Measurements from ENCODE around the gene ZFAND2A.

The ZFAND2A gene

DNA sequence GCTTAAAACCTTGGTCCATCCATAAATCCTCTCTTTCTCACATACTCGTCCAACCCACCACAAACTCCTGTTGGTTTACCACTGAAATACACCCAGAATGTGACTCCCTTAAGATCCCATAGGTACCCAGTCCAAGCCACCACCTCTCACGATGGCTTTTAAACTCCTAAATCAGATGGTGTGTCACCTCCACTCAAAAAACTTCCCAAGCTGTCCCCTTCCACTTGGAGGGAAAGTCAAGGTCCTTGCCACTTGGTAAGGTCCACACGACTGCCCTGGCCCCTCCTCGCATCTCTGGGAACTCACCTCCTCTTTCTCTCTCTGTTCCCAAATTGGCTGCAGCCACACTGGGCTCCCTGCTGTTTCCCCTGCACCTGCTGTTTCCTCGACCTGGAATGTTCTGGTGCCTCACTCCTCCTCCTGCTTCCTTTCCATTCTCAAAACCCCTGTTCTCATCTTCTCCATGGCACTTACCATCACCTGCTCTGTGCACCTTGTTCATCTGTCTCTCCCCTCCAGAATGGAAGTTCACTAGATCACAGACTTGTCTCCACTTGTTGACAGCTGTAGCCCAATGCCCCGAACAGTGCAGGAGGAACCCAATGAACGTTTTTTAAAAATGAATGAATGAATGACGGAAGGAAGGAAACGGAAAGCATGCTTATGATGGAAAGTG lies 23.0 kb downstream of the ZFAND2A start:
- Histone ChIP-seq H3K4me1 (peaks cover 4% of the 10 kb centered on the region), H3K9me3 (no peaks in the 10 kb centered on the region), H3K4me3 (ENCODE audit: low read depth, low read length) (peak overlapping the region; percentile 91), H3K36me3 (0 out of 2 replicates have a peak, but pooled peaks cover 2% of the 10 kb centered on the region), H3K27me3 (no peaks in the 10 kb centered on the region)
- no peak for DNase-seq
- TF ChIP-seq CTCF (IDR thresholded peaks at IDR 0.05; ENCODE audit: low read depth, low read length): no peak

DNA sequence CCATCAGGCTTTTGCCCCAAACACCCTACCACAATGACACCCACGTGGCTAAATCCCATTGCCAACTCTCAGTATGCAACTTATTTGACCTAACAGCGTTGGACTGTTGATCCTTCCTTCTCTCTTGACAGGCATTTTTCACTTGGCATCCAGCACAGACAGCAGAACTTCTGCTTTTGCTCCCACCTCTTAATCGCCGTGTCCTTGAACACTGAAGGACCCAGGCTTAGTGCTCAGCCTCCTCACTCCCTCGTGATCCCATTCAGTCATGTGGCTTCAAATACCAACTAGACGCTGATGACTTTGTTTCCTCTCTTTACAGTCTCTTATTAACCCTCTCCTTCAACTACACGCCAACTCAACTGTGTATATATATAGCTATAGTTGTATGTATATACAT lies 25.0 kb downstream of the ZFAND2A start:
- DNase-seq: no peak
- no peaks in the 10 kb centered on the region for H3K4me1 ChIP-seq
- no peak for TF ChIP-seq CTCF (IDR thresholded peaks at IDR 0.05; ENCODE audit: low read depth, low read length)

GRCh38 chr7:1131471-1132265 lies 28.3 kb downstream of the ZFAND2A start:
- no peaks in the 10 kb centered on the region for H3K27me3 ChIP-seq
- H3K36me3 ChIP-seq: peaks cover 6% of the 10 kb centered on the region; the same call in 1 of the 2 replicates
- DNase-seq: no peak
- H3K4me3 ChIP-seq (ENCODE audit: low read depth, low read length): no peak overlapping the region
- no peaks in the 10 kb centered on the region for H3K4me1 ChIP-seq
- no peaks in the 10 kb centered on the region for H3K9me3 ChIP-seq
- TF ChIP-seq CTCF (IDR thresholded peaks at IDR 0.05; ENCODE audit: low read depth, low read length): no peak

More for the DNA sequence above, 25.0 kb downstream of the ZFAND2A start:
- no peak overlapping the region for H3K4me3 ChIP-seq (ENCODE audit: low read depth, low read length)
- H3K9me3 ChIP-seq: no peaks in the 10 kb centered on the region
- H3K27me3 ChIP-seq: no peaks in the 10 kb centered on the region
- H3K36me3 ChIP-seq: 0 out of 2 replicates have a peak, but pooled peaks cover 5% of the 10 kb centered on the region

GRCh38 chr7:1130021-1130990 lies 29.7 kb downstream of the ZFAND2A start:
- no peaks in the 10 kb centered on the region for H3K9me3 ChIP-seq
- peaks cover 12% of the 10 kb centered on the region; the same call in 1 of the 2 replicates for H3K36me3 ChIP-seq
- no peak for DNase-seq
- no peak for TF ChIP-seq CTCF (IDR thresholded peaks at IDR 0.05; ENCODE audit: low read depth, low read length)
- H3K4me3 ChIP-seq (ENCODE audit: low read depth, low read length): no peak overlapping the region
- H3K27me3 ChIP-seq: no peaks in the 10 kb centered on the region
- no peaks in the 10 kb centered on the region for H3K4me1 ChIP-seq

GRCh38 chr7:1129431-1129830 lies 30.6 kb downstream of the ZFAND2A start:
- DNase-seq: no peak

More at GRCh38 chr7:1129431-1129830, 30.6 kb downstream of the ZFAND2A start:
- no peaks in the 10 kb centered on the region for H3K9me3 ChIP-seq
- H3K27me3 ChIP-seq: no peaks in the 10 kb centered on the region
- no peaks in the 10 kb centered on the region for H3K4me1 ChIP-seq
- TF ChIP-seq CTCF (IDR thresholded peaks at IDR 0.05; ENCODE audit: low read depth, low read length): no peak
- H3K36me3 ChIP-seq: peaks cover 16% of the 10 kb centered on the region
- H3K4me3 ChIP-seq (ENCODE audit: low read depth, low read length): no peak overlapping the region
